SK-N-DZ (cell line): ENCODE results near the gene MGMT.

ENCODE experiments used
- DNase-seq: peaks from one replicate; pipeline ENCODE4 v3.0.0-alpha.2; 2015; ENCODE audit warnings: low spot score

The MGMT gene

DNA sequence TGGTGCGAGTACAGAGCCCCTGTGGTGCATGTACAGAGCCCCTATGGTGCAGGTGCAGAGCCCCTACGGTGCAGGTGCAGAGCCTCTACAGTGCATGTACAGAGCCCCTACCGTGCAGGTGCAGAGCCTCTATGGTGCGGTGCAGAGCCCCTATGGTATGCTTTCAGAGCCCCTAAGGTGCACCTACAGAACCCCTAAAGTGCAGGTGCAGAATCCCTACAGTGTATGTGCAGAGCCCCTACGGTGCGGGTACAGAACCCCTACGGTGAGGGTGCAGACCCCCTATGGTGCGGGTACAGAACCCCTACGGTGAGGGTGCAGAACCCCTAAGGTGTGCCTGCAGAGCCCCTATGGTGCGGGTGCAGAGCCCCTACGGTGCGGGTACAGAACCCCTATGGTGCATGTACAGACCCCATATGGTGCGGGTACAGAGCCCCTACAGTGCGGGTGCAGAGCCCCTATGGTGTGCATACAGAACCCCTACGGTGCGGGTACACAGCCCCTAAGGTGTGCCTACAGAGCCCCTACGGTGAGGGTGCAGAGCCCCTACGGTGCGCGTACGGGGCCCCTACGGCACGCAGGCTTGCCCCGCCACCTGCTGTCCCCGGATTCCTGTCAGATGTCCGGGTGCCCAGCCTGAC lies 53.5 kb downstream of the MGMT start:
- no peak for DNase-seq

DNA sequence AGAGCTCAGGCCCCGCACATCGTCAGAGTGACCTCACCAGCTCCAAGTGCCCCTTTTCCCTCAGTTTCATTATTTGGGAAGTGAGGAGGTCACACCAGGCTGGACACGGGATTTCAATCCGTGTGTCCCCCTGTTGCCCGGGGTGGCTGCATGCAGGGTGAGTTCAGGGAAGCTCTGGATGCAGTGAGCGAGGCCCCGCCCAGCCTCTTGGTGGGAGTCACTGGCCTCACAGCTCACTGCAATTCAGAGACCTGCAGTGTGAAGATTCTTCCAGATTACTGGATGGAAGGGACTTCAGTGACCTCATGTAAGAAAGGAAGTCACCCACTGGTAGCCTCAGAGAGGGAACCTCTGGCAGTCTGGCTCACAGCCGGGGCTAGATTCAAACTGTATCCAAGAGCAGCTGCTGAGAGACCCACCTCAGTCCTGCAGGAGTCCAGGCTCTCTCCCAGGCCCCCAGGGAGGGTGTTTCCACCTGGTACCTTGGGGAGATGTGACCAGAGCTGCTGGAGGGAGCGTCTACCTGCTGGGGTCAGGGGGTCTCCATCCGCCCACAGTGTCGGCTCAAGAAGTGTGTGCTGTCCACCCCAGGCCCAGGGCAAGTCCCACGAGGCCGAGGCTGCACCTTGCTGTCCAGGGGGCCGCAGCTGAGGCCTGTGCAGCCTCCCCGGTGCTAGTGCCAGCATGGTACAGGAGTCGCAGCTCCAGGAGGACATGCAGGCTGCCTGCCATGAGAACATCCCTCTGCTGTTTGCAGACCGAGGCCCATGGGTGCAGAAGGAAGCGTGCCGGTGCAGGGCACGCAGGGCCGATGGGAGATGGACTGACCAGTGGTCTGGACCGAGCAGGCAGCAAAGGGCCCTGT lies 54.4 kb downstream of the MGMT start:
- DNase-seq = no peak

DNA sequence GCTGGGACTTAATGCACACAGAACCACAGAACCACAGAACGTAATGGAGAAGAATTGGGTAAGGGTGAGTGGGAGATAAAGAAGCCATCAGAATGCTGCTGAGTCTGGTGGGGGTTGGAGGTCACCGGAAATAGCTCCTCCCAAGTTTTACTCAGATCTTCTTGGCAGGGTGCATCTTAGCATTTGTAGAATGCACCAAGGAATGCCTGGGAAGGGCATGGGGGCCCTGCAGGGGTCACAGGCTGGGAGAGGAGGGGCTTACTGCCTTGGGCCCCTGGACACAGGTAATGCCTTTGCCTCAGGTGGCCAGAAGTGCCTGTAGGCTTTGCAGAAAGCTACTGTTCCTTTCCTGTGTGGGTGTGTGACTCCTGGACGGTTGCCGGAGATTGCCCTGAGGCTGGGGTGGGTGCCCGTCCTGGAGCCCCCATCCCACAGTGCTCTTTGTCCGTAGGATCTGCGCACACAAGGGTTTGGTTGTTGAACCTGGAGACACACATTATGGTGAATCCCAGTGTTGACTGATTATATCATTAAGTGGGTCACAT lies 55.1 kb downstream of the MGMT start:
- no peak for DNase-seq

DNA sequence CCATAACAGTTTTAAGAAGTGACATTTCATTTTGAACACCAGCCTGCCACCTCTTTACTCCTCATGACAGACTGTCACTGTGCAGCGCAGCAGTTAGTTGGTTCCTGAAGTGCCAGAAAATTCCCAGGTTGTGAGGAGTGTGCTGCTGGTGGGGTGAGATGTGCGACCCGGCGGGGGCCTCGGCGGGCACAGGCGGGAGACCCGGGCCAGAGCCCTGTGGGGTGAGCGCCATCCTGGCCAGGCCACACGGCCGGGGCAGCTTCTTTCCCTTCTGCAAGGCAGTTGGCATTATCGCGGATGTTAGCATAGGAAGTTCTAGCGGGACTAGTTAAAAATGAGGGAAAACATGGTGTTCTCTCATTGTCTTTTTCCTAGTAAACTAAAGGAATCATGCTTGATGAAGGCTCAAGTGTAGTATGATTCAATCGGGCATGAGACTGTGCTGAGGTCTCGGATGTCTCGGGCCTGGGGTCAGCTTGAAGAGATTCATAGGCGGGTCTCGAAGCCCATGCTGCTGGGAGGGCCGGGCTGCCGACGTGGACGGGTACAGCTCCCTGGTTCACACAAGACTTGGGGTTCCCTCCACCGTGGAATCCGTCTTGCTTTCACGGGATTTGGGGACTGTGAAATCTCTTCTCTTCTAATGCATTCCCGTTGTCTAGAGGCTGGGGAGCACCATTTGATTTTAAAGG lies 56.1 kb downstream of the MGMT start:
- DNase-seq = no peak

DNA sequence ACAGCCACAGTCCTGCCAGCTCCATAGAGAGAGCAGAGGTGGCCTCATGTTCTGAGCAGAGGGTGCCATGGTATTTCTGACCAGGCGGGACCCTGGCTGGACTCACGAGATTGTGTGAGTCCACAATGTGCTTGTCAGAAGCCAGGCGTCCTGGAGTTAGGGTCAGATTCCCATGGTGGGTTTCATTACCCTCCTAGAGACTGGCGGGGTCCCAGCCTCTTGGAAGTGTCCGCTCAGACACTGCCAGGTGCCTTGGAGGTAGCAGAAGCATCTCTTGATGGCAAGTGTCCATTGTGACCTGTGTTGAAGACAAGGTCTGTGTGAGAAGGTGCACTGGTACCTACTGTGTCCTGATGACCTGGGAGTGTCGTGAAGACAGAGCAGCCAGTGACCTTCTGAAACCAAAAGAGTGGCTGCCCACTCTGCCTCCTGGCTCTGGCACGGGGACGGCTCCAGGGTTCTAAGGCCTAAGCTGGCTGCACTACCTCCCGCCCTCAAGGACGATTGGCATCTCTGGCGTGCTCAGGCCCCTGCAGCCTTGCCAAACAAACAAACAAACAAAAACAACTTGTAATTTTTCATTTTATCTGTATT lies 56.8 kb downstream of the MGMT start:
- DNase-seq = no peak

DNA sequence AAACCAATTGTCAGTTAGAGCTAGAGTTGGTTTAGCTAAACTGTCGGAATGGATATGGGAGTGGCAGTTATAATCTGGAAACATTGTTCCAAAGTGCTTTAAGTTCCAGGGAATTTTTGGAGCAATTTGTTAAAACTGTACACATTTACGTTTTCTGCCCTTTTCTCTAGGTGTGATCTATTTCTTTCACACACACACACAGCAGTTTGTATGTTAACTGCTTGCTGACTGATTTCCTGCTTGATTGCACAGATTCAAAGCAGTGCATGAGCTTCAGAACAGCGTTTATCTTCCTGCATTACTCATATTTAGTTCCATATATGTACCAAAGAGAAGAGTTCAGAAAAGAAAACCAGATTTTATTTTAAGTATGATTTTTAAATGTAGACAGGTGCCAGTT lies 57.9 kb downstream of the MGMT start:
- no peak for DNase-seq

DNA sequence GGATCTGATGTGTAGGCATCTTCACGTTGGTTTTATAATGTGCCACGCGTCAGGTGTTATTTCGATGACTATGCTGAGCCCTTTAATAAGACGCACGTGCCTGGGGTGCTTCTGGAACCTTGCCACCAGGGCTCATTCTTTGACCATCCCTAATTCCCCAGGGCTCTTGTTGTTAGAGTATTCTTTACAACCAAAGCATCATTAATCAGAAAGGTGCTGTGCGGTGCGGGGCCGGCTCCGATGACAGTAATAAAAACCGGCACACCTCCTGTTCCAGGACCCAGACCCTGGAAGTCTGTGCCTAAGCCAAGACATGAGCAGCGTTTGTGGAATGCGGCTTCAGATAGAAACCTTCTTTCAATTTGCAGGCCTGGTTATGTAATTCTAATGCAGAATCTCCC lies 58.4 kb downstream of the MGMT start:
- DNase-seq = no peak

DNA sequence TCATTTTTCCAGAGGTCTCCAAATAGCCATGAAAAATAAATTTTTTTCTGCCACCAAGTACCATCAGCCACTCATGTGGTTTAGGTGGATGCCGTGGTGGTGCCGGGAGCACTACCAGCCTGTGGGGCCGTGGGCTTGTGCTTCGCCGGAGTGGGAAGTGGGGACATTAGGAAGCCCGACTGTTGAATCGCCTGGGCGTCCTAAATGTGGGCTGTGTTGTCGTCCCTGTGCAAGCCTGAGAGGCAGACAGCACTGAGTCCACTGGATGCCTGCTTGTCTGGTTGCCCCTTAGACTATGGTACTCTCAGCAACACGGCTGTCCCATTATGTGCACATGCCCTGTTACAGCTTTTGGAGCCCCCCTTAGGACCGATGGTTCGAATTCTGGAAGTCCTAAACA lies 59.9 kb downstream of the MGMT start:
- DNase-seq = no peak

DNA sequence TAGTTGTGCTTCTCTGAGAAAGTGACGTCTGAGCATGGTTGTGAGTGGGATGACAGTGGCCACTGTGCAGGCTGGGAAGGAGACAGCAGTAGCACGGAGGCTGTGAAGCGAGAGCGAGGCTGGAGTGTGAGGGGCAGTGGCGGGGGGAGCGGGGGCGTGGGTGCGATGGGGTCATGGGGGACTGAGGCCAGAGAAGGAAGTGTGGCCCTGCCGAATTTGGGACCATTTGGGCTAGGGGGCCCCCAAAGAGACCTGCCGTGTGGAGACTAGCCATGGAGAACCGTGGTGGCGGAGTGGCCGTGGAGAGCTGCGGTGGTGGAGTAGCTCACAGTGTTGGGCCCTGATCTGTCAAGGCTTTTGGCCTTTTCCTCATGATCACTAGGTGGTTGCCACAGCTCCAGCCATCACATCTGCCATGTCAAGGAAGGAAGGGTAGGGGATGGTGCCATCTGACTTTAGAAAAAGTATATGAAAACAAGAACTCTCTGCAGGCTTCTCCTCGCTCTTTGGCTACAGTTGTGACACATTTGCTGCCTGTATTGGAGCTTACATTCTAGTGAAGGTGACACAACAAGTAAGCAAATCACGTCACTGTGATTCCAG lies 61.4 kb downstream of the MGMT start:
- no peak for DNase-seq

DNA sequence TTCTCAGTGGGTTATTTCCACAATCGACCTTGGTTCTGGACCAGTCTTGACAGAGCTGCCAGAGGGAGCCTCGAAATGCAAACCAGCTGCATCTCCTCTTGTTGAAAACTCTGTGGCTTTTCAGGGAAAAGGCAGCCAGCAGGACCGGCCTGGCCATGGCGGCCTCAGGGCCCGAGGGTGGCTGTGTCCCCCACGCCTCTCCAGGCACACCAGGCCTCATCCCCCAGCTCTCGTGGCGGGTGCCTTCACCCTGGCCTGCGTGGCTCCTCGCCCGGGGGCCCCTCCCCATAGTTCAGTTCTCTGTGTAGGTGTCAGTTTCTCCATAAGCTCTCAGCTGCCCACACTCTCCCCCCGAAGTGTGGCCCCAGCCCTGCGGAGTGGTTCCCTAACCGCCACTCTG lies 63.5 kb downstream of the MGMT start:
- DNase-seq = no peak

DNA sequence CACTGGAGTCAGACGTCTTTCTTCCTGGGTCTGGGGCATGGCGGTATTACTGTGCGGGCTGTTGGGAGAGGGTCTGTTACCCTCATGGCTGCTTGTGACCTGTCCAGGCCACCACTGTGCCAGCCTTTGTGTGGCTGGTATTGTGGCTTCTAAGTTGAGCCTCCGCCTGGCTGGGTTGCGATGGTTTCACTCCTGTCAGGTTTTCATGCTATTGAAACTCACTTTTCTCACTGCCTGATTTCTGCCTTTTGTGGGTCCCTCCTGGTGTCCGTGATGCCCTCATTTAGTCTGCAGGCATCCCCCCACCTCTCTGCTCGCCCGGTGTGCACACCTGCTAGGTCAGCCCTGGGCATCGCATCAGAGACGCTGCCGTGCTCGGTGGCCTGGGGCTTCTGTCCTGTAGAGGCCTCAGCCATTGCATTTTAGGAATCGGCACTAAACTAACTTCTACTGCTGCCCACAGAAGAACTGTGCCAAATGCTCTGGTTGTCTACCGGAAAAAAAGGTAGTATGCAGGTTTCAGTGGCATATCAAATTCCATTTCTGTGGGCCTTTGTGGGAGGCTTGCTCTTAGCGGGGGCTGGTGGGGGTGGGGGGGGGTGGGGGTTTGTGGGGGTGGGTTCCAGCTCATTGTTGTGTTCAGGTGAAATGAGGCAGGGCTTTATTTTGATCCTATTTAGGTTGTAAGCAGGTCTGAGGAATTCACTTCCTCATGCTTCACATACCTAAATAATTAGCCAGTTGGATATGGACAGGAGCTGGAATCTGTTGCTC lies 64.3 kb downstream of the MGMT start:
- no peak for DNase-seq

DNA sequence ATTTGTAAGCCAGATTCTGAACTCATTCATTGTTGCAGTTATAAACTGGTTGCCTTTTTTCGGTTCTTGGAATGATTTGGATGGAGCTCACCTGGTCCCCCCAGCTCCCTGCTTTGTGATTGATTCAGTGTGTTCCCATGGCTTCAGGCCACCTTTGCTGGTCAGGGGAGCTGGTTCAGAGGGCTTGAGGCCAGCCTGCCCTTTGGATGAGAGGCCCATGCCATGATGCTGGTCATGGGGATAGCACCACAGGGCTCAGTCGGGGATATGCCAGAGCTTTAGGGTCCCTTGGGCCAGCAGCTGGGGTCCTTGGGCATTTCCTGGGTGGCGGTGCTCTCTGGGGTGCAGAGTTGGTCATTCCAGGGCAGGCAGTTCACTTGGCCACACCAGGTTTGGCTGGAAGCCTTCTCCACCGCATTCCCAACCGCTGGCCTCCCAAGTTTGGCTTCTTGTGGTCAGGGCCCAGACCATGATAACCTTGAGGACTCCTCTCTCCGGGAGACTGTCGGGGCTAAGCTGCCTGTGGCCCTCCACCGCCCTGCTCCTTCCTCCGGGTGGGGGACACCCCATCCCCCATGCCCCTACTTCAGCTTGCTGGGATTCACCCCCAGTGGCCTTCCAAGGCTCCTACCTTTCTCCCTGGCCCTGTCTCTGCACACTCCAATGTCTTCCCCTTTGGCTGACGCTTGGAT lies 65.1 kb downstream of the MGMT start:
- DNase-seq = no peak

DNA sequence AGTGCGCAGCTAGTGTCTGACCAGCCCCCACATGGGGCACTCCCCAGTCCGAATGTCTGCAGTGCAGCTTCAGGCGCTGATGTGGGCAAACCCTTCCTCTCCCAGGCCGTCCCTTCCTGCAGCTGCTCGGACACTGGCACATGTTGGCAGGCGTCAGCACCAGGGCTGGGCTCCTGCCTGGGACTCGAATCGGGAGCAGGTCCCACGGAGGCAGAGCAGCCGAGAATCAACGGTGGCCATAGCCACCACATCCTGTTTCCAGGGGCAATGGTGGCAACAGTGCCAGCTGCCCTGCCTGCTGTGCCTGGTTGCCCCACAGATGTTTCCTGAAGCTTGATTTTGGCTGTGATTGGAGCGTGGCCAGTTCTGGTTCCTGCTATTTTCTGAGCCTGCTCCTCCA lies 65.8 kb downstream of the MGMT start:
- no peak for DNase-seq

DNA sequence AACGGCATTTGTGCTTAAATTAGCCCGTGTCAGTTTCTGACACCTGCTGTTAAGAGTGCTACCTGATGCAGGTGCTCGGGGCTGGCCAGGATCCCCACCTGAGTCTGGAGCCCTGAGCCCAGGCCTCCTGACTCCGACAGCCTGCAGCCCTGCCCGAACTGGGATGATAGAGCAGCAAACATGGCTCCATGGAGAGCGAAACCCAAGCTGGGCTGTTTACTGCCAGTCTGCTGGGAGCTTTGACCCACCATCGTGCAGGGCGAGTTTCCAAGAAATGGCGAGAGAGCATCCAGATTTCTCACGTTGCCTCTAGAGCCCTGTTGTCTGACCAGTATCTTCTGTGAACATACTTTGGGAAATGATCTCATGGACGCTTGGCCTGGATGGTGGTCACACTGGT lies 66.2 kb downstream of the MGMT start:
- DNase-seq = no peak

DNA sequence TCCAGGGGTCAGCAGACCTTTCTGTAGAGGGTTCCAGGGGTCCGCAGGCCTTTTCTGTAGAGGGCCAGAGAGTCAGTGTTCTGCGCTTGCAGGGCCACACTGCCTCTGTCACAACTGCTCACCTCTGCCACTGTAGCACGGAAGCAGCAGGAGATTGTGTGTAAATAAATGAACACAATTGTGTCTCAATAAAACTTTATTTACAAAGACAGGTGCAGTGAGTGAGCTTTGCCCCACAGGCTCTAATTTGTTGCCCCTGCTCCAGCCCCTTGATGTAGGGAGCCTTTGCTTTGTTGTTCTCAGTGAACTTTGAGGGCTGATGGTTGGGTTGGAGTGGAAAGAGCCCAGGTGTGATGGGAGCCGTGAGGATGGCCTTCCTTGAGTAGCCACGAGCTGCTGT lies 67.8 kb downstream of the MGMT start:
- DNase-seq = no peak

DNA sequence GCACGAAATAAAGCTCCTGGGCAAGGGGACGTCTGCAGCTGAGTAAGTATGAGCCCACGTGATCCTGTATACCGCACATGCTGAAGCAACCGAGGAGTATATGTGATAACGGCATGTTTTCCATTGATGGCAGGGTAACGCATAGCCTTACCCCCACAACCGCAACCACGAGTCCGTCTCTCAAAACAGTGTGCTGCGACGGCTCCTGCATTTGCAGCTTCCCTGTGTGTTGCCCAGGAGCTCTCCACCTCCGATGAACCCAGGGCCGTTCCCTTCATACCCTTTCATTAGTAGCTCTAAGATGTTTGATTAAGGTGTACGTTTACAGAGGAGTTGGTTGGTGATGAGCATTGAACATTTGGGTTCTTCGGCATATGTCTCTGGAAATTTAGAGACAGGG lies 69.3 kb downstream of the MGMT start:
- no peak for DNase-seq

DNA sequence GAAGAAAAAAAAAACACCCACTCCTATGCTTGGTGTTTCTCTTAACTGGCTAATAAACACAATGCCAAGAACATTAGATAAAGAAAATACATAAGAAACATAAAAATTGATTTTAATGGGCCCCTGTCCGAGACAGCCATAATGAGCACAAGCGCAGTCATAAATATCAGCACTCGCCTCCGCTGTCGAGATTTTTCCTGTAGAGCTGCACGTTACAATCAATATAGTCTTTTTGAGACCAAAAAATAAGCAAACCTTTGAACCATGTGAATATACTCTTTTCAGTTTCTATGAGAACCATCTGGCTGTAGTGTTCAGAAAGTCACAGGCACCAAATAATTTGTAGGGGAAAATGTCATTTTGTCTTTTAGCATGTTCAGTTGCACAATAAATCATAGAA lies 70.1 kb downstream of the MGMT start:
- no peak for DNase-seq

DNA sequence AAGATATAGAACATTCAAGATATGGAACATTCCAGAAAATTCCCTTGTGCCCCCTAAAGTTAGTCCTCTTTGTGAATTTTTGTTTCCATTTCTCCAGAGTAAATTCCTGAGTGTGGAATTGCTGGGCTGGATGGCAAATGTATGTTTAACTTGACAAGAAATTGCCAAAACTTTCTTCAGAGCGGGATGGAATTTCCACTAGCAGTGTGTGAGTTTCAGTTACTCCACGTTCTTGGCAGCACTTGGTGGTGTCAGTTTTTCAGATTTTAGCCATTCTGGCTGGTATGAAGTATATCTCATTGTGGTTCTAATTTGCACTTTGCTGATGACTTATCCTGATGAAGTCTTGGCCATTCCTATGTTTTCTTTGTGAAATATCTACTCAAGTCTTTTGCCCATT lies 71.2 kb downstream of the MGMT start:
- no peak for DNase-seq

DNA sequence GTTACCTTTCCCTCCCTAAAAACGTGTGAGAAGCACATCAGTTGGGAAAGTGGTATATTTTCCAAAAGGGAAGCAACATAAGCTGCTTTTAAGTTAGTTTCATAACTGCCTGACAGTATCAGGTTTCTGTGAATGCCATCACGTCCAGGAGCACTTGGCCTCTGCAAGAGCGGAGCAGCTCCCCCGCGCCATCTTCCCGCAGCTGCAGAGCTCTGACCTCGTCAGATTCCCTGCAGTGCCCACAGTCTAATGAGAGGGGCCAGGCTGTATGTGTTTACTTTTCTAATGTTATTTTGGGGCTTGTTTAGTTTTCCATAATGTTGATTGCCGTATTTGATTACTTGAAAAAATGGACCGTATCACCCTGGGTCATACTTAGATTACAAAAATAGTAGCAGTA lies 74.2 kb downstream of the MGMT start:
- DNase-seq = no peak

DNA sequence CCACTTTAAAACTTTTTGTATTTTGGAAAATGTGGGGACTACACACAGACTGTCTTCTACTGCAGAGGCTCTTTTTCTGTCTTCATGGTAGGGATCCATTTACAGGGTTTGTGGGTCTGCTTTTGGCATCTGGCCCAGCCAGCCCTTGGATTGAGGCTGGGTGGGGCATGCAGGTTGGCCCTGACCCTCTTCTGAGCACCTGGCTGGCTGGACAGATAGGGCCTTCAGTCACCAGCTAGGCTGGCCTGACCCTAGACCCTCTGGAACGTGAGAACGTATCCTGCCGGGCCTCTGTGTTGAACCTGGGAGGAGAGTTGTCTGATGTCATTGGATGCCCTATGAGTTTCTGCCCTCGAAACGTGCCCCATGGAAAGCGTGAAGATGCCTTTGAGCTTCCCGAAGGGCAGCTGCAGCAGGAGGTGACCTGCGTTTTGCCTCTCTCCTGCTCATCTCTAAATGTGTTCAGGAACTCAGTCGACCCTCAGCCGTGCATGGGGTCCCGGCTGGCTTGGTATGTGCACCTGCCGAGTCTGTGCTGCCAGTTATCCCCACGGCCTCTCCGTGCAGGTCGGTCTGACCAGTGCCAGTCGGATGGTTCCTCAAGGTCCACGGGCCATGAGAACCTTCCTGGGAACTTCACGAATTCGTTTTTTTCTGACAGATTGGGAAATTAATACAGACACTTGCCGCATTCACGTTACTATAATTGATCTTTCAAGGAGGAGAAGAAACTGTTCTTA lies 74.9 kb downstream of the MGMT start:
- no peak for DNase-seq
